ENCODE data around the gene PMVK.

The PMVK gene

DNA sequence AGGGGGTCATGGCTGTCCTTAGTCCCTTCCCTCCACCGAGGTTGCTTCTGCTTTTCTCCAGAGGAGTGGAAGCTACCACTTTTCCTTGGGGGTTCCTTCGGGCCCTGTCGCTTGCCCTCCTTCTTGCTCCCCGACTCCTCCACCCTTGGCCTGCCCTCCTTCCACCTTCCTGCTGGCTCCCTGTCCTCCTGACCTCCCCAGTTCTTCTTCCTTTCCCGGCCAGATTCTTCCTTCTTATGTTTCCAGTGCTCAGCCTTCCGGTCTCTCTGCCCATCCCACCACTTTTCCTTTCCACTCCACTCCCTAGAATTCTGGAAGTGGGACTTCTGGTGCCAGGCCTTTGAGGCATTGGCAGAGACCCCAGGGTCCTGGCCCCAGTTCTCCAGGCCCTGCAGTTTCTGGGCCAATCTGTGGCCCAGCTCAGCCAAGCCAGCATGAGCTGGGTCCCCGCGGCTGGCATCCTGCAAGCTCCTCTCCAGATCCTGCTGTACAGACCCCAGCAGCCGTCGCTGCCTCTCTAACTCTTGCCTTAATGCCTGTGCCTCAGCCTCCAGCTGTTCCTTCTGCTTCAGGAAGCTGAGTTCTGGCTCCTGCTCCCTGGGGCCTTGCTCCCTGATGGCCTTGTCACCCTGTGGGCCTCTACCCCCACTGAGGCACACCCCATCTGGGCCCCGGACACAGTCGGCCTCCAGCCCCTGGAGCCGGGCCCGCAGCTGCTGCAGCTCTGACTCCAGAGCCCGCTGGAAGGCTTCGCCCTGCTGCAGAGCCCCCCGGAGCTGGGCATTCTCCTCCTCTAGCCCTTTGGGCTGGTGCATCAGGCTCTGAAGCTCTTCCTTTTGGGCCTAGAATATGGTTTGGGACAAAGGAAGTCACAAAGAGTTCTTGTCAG is 9.7 kb upstream of the PMVK start:
- DNase-seq = no peak

DNA sequence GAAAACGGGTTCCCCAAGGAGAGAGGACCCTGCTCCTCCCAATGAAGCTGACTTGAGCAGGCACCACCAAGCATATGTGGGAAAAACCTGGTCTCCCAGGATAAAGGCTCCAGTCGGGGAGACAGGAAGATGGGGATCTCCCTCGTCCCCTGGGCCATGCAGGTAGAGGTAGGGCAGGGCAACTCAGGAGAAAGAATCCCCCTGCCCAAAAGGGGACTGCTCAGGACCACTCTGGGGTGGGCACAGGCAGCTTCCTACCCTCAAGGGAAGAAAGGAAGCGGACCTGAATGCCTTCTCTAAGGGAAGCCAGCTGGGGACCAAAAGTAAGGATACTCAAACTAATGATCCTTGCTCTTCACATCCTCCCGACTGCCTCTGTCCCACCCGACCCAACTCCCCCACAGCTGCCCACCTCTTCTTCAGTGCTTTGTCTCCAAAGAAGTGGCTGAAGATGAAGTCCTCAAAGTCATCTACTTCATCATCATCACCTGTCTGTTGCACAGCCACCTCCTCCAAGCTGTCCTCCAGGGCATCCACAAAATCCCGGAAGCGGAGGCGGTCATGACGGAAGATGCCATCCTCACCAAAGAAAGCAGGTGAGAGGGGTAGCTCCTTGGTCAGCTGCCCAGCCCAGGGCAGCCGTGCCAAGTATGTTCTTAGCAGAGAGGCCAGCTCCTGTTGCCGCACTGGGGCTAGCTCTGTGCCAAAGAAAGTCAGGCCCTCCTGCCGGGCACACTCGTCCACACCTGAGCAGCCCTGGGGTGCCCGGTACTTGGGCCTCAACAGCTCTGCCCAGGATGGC is 8.8 kb upstream of the PMVK start:
- DNase-seq = no peak

- DNase-seq = no peak
Observed at GRCh38 chr1:154944401-154945159, 8.1 kb upstream of the PMVK start.

- peak; percentile 24 for DNase-seq
Observed at GRCh38 chr1:154943649-154944400, 7.3 kb upstream of the PMVK start.

DNA sequence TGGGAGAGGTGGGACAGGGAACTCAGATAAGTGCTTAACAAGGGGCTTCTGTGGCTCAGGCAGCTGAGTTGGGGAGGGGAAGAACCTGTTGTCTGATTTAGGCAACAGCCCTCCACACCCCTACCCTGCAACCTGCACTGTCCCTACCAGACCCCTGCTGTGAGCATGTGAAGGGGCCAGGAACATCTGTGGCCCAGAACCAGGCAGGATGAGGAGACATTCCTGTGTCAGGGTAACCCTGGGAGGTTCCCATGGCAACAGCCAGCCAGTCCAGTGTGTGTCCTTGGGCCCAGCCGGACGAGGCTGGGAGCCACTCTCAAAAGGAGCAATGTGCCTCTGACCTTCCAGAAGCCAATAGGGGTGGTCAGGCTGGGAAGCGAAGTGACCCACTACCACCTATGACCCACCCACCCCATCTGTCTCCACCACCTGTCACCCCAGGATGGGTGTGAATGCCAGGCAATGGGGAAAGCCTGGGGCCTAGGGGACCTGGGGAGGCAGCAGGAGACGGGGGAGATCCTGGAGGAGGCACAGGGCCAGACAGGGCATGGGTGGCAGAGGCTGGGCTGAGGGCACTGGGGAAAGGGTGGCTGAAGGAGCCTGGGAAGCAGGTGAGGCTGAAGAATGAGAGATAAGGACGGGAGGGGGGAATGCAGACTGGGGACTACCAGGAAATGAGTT is 5.0 kb upstream of the PMVK start:
- no peak for DNase-seq

DNA sequence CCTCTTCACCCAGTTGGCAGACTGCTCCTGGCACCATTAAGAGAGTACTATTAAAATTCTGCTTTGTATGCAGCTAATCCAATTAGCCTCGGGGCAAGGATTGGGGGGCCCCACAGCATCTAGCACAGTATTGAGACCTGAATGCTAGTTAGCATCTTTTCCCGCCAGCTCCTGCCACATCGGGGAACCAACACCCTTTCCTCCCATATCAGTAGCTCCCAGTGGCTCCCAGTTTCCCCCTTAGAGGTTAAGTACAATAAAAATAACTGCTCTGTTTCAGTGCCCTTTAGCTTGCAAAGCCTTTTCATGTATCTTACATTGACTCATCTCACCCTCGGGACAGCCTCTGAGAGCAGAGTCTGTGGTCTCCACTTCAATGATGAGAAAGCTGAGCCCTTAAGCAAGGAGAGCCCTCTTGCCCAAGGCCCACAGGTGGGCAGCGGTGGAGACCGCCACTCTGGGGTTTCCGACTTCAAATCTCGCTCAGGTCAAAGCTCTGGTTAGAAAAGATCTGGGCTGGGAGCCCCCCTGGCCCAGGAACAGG is 4.2 kb upstream of the PMVK start:
- no peak for DNase-seq

GRCh38 chr1:154940213-154940560 is 3.7 kb upstream of the PMVK start:
- no peak for DNase-seq

- no peak for DNase-seq
Observed at GRCh38 chr1:154938604-154939399, 2.3 kb upstream of the PMVK start.

- DNase-seq = no peak
Observed at GRCh38 chr1:154937988-154938386, 1.5 kb upstream of the PMVK start.

- peak; percentile 96 for DNase-seq
Observed at GRCh38 chr1:154937085-154937987, 817 bp upstream of the PMVK start.

DNA sequence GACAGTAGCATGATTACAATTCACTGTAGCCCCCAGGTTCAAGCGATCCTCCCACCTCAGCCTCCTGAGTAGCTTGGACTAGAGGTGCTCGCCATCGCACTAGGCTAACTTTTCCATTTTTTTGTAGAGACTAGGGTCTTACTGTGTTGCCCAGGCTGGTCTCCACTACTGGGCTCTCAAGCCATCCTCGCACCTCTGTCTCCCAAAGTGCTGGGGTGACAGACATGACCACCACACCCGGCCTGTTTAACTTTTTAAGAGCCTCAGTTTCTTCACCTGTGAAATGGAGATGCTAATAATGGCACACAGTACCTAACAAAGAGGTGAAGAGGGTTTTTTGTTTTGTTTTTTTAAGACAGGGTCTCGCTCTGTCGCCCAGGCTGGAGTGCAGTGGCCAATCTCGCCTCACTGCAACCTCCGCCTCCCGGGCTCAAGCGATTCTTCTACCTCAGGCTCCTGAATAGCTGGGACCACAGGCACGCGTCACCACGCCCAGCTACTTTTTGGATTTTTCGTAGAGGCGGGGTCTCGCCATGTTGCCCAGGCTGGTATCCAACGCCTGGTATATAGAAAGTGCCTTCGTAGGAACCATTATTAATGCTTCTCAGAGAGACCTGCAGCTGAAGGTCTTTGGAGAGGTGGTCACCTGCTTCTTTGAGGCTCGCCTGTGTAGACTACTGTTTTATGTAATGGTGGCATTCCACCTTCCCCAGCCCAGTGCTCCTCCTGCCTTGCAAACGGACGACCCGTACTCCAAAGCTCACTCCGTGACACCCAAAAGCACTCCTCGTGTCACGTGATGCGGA is 567 bp downstream of the PMVK start:
- no peak for DNase-seq

GRCh38 chr1:154934358-154934948 is 2.1 kb downstream of the PMVK start:
- no peak for DNase-seq

DNA sequence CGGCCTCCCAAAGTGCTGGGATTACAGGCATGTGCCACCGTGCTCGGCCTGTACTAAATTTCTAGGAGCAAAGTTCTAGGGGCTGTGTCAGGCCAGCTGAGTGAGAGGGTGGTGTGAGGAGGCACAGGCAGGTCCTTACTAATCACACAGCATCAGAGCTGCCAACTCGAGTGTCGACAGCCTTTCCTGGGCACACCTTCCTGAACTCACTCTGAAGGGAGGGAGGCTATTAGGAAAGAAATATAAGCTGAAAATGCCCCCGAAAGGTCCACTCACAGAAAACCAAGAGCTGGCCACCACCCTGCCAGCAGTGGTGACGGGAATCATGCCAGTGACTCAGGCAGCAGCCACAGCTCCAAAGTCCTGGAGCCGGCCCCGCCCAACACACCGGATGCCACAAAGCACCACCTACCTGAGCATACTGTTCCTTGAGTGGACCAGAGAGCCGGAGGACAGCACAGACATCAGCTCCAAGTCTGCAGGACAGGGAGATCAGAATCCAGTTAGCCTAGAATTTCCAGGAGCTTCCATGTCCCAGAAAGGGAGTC is 4.5 kb downstream of the PMVK start:
- no peak for DNase-seq

- no peak for DNase-seq
Observed at GRCh38 chr1:154926201-154926600, 10.3 kb downstream of the PMVK start.

DNA sequence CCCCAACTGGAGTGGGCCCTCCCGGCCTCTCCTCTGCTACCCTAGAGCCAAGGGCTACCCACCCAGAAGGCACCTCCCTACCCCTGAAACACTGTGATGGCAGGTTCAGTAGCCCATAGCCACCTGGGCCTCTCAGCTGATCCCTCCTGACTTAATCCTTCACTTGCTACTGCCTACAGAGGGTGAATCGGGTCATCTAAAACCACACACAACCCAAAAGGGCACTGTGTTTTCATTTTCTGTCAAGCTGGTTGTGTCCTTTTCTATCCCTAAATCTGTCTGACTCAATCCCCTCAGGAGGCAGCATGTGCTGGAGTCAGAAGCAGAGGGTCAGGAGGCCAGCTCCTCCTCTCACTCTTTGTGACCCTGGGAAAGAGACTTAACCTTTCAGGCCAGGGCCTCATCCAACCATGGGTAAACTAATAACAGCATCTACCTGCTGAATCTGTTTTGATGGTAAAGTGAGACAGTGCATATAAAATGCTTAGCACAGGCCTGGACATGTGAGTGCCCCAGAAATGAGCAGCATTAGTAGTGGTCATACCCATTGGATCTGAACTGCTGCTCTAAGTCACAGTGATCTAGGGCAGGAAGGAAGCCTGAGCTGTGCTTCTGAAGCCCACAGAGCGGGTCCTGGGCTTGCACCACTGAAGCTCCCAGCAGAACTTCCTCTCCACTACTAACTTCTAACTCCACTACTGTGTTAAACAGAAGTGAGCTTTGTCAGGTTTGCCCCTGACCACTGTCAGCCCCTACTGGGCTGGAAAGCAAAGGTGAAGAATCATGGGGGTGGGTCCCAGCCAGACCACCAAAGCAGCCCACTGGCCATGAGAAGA is 11.0 kb downstream of the PMVK start:
- no peak for DNase-seq

GRCh38 chr1:154923695-154924094 is 12.8 kb downstream of the PMVK start:
- DNase-seq = no peak

DNA sequence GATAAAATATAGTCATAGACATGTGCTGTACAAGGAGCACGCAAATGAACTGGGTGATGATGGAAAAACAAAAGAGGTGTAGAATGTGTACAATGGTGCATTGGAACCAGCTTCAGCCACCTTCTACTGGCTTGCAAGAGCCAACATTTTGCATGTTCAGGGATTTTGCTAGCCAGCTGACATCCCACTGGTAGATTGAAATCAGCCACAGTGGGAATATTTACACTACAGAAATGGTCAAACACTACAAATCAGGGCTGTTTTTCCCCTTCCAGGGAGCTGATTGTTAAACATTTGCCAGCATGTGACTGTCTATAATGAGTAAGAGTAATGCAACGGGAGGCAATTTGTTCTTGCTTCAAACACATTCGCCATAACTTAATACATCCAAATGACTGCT is 23.2 kb downstream of the PMVK start:
- DNase-seq = no peak
